CD4-positive, CD25-positive, alpha-beta regulatory T cell (primary cell): Measurements from ENCODE around the gene FMNL1. TPM values are rescaled to one million over a fixed set of nuclear protein-coding genes. Genes with fewer than 3 reads are reported as not detected.
A peak's percentile ranks its signal among the peaks of the same experiment; 100 is the strongest.
"Not testable (repeated sequence)": the region's sequence is repeated elsewhere in the genome, so short reads cannot be mapped to it uniquely, and the experiment has no call there.

ENCODE experiments used
- ATAC-seq, 2 donors: fragments of 150-1000 bp; cut with Tn5 transposase; one replicate each; pipeline ENCODE4 v1.10.0; 2021; ENCODE audit warnings: low read depth in 2 of 2, moderate number of reproducible peaks in 2 of 2, moderate library complexity in 1 of 2
- DNase-seq, 3 donors: peaks; one replicate each; pipeline versions ENCODE4 v3.0.0 to v3.0.0-alpha.2; 2012 to 2022; ENCODE audit warnings: mixed read lengths in 1 of 3
- H3K27ac ChIP-seq: one replicate; pipeline ENCODE4 v1.7.0; 2013; ENCODE audit warnings: mild to moderate bottlenecking, low read length; ENCODE audit not compliant: insufficient read depth, poor library complexity, severe bottlenecking
- H3K27me3 ChIP-seq: one replicate; pipeline ENCODE4 v1.7.0; 2013; ENCODE audit warnings: low read length; ENCODE audit not compliant: control insufficient read depth, insufficient read depth
- H3K36me3 ChIP-seq: one replicate; pipeline ENCODE4 v1.7.0; 2013; ENCODE audit warnings: mild to moderate bottlenecking, low read length, moderate library complexity; ENCODE audit not compliant: control insufficient read depth, insufficient read depth
- H3K4me1 ChIP-seq: 2 replicates; pipeline ENCODE4 v1.7.0; 2013; ENCODE audit warnings: mild to moderate bottlenecking, low read length; ENCODE audit not compliant: insufficient read depth, control insufficient read depth, poor library complexity, severe bottlenecking
- H3K4me3 ChIP-seq: one replicate; pipeline ENCODE4 v1.7.0; 2013; ENCODE audit warnings: low read depth, mild to moderate bottlenecking, low read length, moderate library complexity
- H3K9me3 ChIP-seq, 2 experiments: 1 replicate in 1 of 2; 2 replicates in 1 of 2; pipeline ENCODE4 v1.7.0; 2013; ENCODE audit warnings: low read length in 2 of 2, mild to moderate bottlenecking in 1 of 2, moderate library complexity in 1 of 2; ENCODE audit not compliant: control insufficient read depth in 2 of 2
- H3K27ac Mint-ChIP-seq, 3 donors: one replicate each; pipeline ENCODE4 v1.8.0; 2020 to 2022; ENCODE audit warnings: mild to moderate bottlenecking in 3 of 3, mixed read lengths in 3 of 3, moderate library complexity in 2 of 3
- H3K27me3 Mint-ChIP-seq: one replicate; pipeline ENCODE4 v1.8.0; 2022; ENCODE audit warnings: mild to moderate bottlenecking, mixed read lengths
- H3K36me3 Mint-ChIP-seq: one replicate; pipeline ENCODE4 v1.8.0; 2020; ENCODE audit warnings: mixed read lengths
- H3K4me1 Mint-ChIP-seq, 4 donors: one replicate each; pipeline ENCODE4 v1.8.0; 2020 to 2022; ENCODE audit warnings: mixed read lengths in 4 of 4, mild to moderate bottlenecking in 1 of 4
- H3K4me3 Mint-ChIP-seq, 4 donors: one replicate each; pipeline ENCODE4 v1.8.0; 2020 to 2022; ENCODE audit warnings: mild to moderate bottlenecking in 4 of 4, mixed read lengths in 4 of 4, moderate library complexity in 3 of 4
- H3K9me3 Mint-ChIP-seq, 7 donors: one replicate each; pipeline ENCODE4 v1.8.0; 2020 to 2022; ENCODE audit warnings: mixed read lengths in 7 of 7, mild to moderate bottlenecking in 3 of 7, moderate library complexity in 2 of 7
- polyA plus RNA-seq, 4 donors: library from polyadenylated mRNA; unstranded; fragments of 300-500 nt; fragmentation: Illumina TruSeq; gene quantifications; one replicate each; pipeline ENCODE4 v1.2.3, GENCODE V29; 2021
- total RNA-seq: library from RNA; stranded (reverse); gene quantifications from one replicate; pipeline ENCODE4 v1.2.3, GENCODE V29; 2022

FMNL1 gene
- total and polyA plus RNA-seq, 5 donors from 2014 or later = 22.8 to 575 (median 25.8) TPM

- H3K4me3 ChIP-seq = no peak overlapping the region
- no peaks in the 10 kb centered on the region for H3K9me3 ChIP-seq
- Mint-ChIP-seq H3K27ac (peak overlapping the region; percentile 85 to 97 (median 97)), H3K9me3 (no peaks in the 10 kb centered on the region), H3K36me3 (peaks cover 15% of the 10 kb centered on the region), H3K27me3 (no peaks in the 10 kb centered on the region), H3K4me1 (peaks cover 0 to 69% (median 35%) of the 10 kb centered on the region in 4 donors), H3K4me3 (peak overlapping the region; percentile 88 to 97 (median 92))
- ATAC-seq (peak; percentile 35 to 43), DNase-seq (peak in 1 of 3 donors; percentile 84)
- H3K36me3 ChIP-seq = peaks cover 55% of the 10 kb centered on the region
- no peaks in the 10 kb centered on the region for H3K27me3 ChIP-seq
- H3K27ac ChIP-seq = peak overlapping the region; percentile 97
- H3K4me1 ChIP-seq = peaks cover 67% of the 10 kb centered on the region
Measured at GRCh38 chr17:45246861-45247428, 25.3 kb downstream of the FMNL1 start.

GRCh38 chr17:45247429-45248131 lies 25.9 kb downstream of the FMNL1 start:
- Mint-ChIP-seq H3K27ac (peak overlapping the region; percentile 90 to 97 (median 97)), H3K4me3 (peak overlapping the region; percentile 88 to 97 (median 92)), H3K4me1 (peaks cover 0 to 75% (median 37%) of the 10 kb centered on the region in 4 donors), H3K27me3 (no peaks in the 10 kb centered on the region), H3K9me3 (no peaks in the 10 kb centered on the region), H3K36me3 (peaks cover 11% of the 10 kb centered on the region)
- peaks cover 50% of the 10 kb centered on the region for H3K36me3 ChIP-seq
- H3K27ac ChIP-seq = peak overlapping the region; percentile 97
- peak; percentile 83 to 88 for ATAC-seq
- H3K27me3 ChIP-seq = no peaks in the 10 kb centered on the region
- peak; percentile 92 to 98 (median 97) for DNase-seq
- no peaks in the 10 kb centered on the region for H3K9me3 ChIP-seq
- H3K4me3 ChIP-seq = no peak overlapping the region
- H3K4me1 ChIP-seq = peaks cover 70% of the 10 kb centered on the region

- Histone ChIP-seq H3K9me3 (no peaks in the 10 kb centered on the region), H3K36me3 (peaks cover 42% of the 10 kb centered on the region), H3K4me1 (peaks cover 74% of the 10 kb centered on the region), H3K27me3 (no peaks in the 10 kb centered on the region), H3K27ac (peak overlapping the region; percentile 97), H3K4me3 (peak overlapping the region; percentile 48)
- peak; percentile 79 to 95 (median 85) for DNase-seq
- Mint-ChIP-seq H3K9me3 (no peaks in the 10 kb centered on the region), H3K27me3 (no peaks in the 10 kb centered on the region), H3K27ac (peak overlapping the region; percentile 97 to 98 (median 97)), H3K4me1 (peaks cover 0 to 78% (median 39%) of the 10 kb centered on the region in 4 donors), H3K4me3 (peak overlapping the region; percentile 88 to 97 (median 92)), H3K36me3 (peaks cover 6% of the 10 kb centered on the region)
- ATAC-seq = peak; percentile 79 to 82
Measured at GRCh38 chr17:45248132-45248957, 26.7 kb downstream of the FMNL1 start.

GRCh38 chr17:45251931-45252330 lies 30.2 kb downstream of the FMNL1 start:
- Mint-ChIP-seq H3K36me3 (peaks cover 6% of the 10 kb centered on the region), H3K27me3 (no peaks in the 10 kb centered on the region), H3K4me3 (peak overlapping the region in 1 of 4 donors; percentile 18), H3K27ac (peak overlapping the region in 2 of 3 donors; percentile 89 to 91), H3K9me3 (no peaks in the 10 kb centered on the region), H3K4me1 (peaks cover 0 to 76% (median 42%) of the 10 kb centered on the region in 4 donors)
- no peak overlapping the region for H3K27ac ChIP-seq
- no peak overlapping the region for H3K4me3 ChIP-seq
- H3K4me1 ChIP-seq = peaks cover 59% of the 10 kb centered on the region
- no peak for ATAC-seq
- peaks cover 10% of the 10 kb centered on the region for H3K36me3 ChIP-seq
- H3K27me3 ChIP-seq = no peaks in the 10 kb centered on the region
- no peak for DNase-seq
- H3K9me3 ChIP-seq = no peaks in the 10 kb centered on the region

- not testable (repeated sequence) for ATAC-seq
- H3K4me3 Mint-ChIP-seq = peak overlapping the region in 2 of 4 donors; percentile 14 to 72
Measured at GRCh38 chr17:45253237-45253636, 31.6 kb downstream of the FMNL1 start.

GRCh38 chr17:45253879-45254278 lies 32.2 kb downstream of the FMNL1 start:
- no peaks in the 10 kb centered on the region for H3K9me3 ChIP-seq
- H3K36me3 ChIP-seq = peaks cover 10% of the 10 kb centered on the region
- no peak for DNase-seq
- no peaks in the 10 kb centered on the region for H3K9me3 Mint-ChIP-seq
- no peaks in the 10 kb centered on the region for H3K27me3 Mint-ChIP-seq
- no peak overlapping the region for H3K4me3 ChIP-seq
- no peak overlapping the region for H3K27ac ChIP-seq
- H3K27me3 ChIP-seq = no peaks in the 10 kb centered on the region
- H3K4me1 Mint-ChIP-seq = peaks cover 0 to 70% (median 36%) of the 10 kb centered on the region in 4 donors
- ATAC-seq = no peak
- peaks cover 44% of the 10 kb centered on the region for H3K4me1 ChIP-seq
- H3K4me3 Mint-ChIP-seq = no peak overlapping the region
- H3K27ac Mint-ChIP-seq = peak overlapping the region; percentile 83 to 91 (median 89)
- peaks cover 6% of the 10 kb centered on the region for H3K36me3 Mint-ChIP-seq

More at GRCh38 chr17:45253237-45253636, 31.6 kb downstream of the FMNL1 start:
- Mint-ChIP-seq H3K27ac (peak overlapping the region; percentile 3 to 91 (median 83)), H3K4me1 (peaks cover 0 to 74% (median 38%) of the 10 kb centered on the region in 4 donors)
- not testable (repeated sequence) for H3K9me3 Mint-ChIP-seq, DNase-seq, H3K9me3 ChIP-seq, H3K27me3 Mint-ChIP-seq, H3K4me3 ChIP-seq, H3K36me3 Mint-ChIP-seq, H3K27me3 ChIP-seq
- peaks cover 50% of the 10 kb centered on the region for H3K4me1 ChIP-seq
- peak overlapping the region; percentile 5 for H3K27ac ChIP-seq
- peaks cover 10% of the 10 kb centered on the region for H3K36me3 ChIP-seq

- Histone ChIP-seq H3K36me3 (peaks cover 7% of the 10 kb centered on the region), H3K9me3 (no peaks in the 10 kb centered on the region), H3K4me3 (no peak overlapping the region), H3K4me1 (peaks cover 29% of the 10 kb centered on the region), H3K27me3 (no peaks in the 10 kb centered on the region), H3K27ac (no peak overlapping the region)
- no peaks in the 10 kb centered on the region for H3K27me3 Mint-ChIP-seq
- DNase-seq = no peak
- H3K27ac Mint-ChIP-seq = peak overlapping the region in 1 of 3 donors; percentile 86
- no peaks in the 10 kb centered on the region for H3K36me3 Mint-ChIP-seq
- peaks cover 0 to 62% (median 35%) of the 10 kb centered on the region in 4 donors for H3K4me1 Mint-ChIP-seq
- peak overlapping the region in 1 of 4 donors; percentile 64 for H3K4me3 Mint-ChIP-seq
- no peak for ATAC-seq
- no peaks in the 10 kb centered on the region for H3K9me3 Mint-ChIP-seq
Measured at GRCh38 chr17:45255358-45255757, 33.7 kb downstream of the FMNL1 start.
